ENCODE data around the gene VPS37C.

The VPS37C gene

DNA sequence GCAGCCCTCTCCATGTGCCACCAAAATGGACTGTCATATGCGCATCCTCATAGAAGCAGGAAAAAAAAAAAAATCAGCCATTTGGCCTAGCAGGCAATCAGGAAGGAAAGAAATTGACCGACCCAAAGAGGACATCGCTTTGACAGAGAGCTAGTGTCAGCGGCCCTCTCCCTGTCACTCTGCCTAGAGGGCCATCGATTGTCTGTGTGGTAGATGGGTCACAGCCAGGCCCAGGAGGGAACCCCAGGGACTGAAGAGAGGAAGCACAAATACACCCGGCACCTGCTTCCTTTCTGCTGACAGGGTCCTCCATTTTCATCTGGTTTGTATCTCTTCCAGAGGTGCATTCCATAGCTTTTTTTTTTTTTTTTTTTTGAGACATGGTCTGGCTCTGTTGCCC, 21.8 kb downstream of the VPS37C start:
- Histone ChIP-seq H4K91ac (ENCODE audit: low read depth, low read length, poor library complexity) (no peak overlapping the region), H3K9me3 (replicated peaks in 1 of 2; ENCODE audit: control insufficient read depth in 2 of 2, insufficient read depth in 1 of 2, low read depth in 1 of 2, low read length in 2 of 2) (no peaks in the 10 kb centered on the region), H2BK5ac (ENCODE audit: low read length) (no peak overlapping the region), H3K14ac (ENCODE audit: low read length) (no peak overlapping the region), H3K23ac (ENCODE audit: low read depth, low read length, poor library complexity) (no peak overlapping the region), H3K79me1 (ENCODE audit: low read depth, low read length) (peaks cover under 1% of the 10 kb centered on the region), H3K27ac (replicated peaks; ENCODE audit: low read length) (no peak overlapping the region), H4K8ac (ENCODE audit: low read depth, low read length) (no peak overlapping the region), H2AK5ac (ENCODE audit: low read depth, low read length) (no peak overlapping the region), H2BK120ac (ENCODE audit: low read depth, low read length) (no peak overlapping the region), H3K4me1 (ENCODE audit: control insufficient read depth in 2 of 2, insufficient read depth in 1 of 2, low read depth in 1 of 2, low read length in 2 of 2) (no peaks in the 10 kb centered on the region), H3K18ac (ENCODE audit: low read length) (no peak overlapping the region), H3K36me3 (replicated peaks in 1 of 2; ENCODE audit: control insufficient read depth in 2 of 2, insufficient read depth in 2 of 2, low read length in 2 of 2) (peaks cover 0 to 21% of the 10 kb centered on the region in 2 donors), H3K4me3 (ENCODE audit: low read length in 2 of 2) (no peak overlapping the region), H3K27me3 (ENCODE audit: control insufficient read depth in 3 of 3, insufficient read depth in 3 of 3, low read depth in 1 of 3, low read length in 3 of 3) (no peaks in the 10 kb centered on the region), H2AFZ (ENCODE audit: low read length) (no peak overlapping the region), H3K4me2 (ENCODE audit: insufficient read depth, low read length, poor library complexity, severe bottlenecking) (no peak overlapping the region), H3K4ac (ENCODE audit: low read length) (no peak overlapping the region), H2BK15ac (ENCODE audit: low read length) (no peak overlapping the region), H2BK12ac (ENCODE audit: low read length) (no peak overlapping the region), H3K9ac (ENCODE audit: low read depth, low read length, poor library complexity) (no peak overlapping the region)
- DNase-seq (ENCODE audit: low spot score), result no peak
- WGBS, 2 donors (ENCODE audit: extremely low coverage in 2 of 2, insufficient read length in 2 of 2, insufficient replicate concordance in 1 of 2), result no CpG with 5 or more reads among the region's 6 CpGs

DNA sequence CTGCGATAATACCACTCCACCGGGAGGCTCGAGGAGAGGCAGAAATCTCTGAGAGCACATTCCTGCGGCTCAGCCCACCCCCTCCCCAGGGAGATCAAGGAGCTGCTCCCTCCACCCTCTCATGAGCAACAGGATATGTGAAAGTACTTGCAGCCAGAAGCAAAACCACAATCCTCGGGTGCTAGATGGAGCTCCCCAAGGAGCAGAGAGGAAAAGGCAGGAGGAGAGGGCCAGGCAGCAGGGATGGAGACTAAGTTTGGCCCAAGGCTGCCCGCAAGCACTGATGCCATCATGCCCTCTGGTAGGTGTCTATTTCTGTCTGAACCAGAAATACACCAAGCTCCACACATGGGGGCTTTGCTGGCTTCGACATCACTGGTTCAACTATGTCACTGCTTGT, 22.3 kb downstream of the VPS37C start:
- Histone ChIP-seq H2BK15ac (ENCODE audit: low read length) (no peak overlapping the region), H3K36me3 (replicated peaks in 1 of 2; ENCODE audit: control insufficient read depth in 2 of 2, insufficient read depth in 2 of 2, low read length in 2 of 2) (peaks cover 0 to 26% of the 10 kb centered on the region in 2 donors), H3K4ac (ENCODE audit: low read length) (no peak overlapping the region), H3K23ac (ENCODE audit: low read depth, low read length, poor library complexity) (no peak overlapping the region), H3K9ac (ENCODE audit: low read depth, low read length, poor library complexity) (no peak overlapping the region), H3K4me3 (ENCODE audit: low read length in 2 of 2) (no peak overlapping the region), H3K79me1 (ENCODE audit: low read depth, low read length) (no peaks in the 10 kb centered on the region), H3K27me3 (ENCODE audit: control insufficient read depth in 3 of 3, insufficient read depth in 3 of 3, low read depth in 1 of 3, low read length in 3 of 3) (no peaks in the 10 kb centered on the region), H3K27ac (replicated peaks; ENCODE audit: low read length) (no peak overlapping the region), H4K8ac (ENCODE audit: low read depth, low read length) (no peak overlapping the region), H2BK120ac (ENCODE audit: low read depth, low read length) (no peak overlapping the region), H4K91ac (ENCODE audit: low read depth, low read length, poor library complexity) (no peak overlapping the region), H2BK12ac (ENCODE audit: low read length) (no peak overlapping the region), H3K4me1 (ENCODE audit: control insufficient read depth in 2 of 2, insufficient read depth in 1 of 2, low read depth in 1 of 2, low read length in 2 of 2) (no peaks in the 10 kb centered on the region), H2BK5ac (ENCODE audit: low read length) (no peak overlapping the region), H3K14ac (ENCODE audit: low read length) (no peak overlapping the region), H3K18ac (ENCODE audit: low read length) (no peak overlapping the region), H3K4me2 (ENCODE audit: insufficient read depth, low read length, poor library complexity, severe bottlenecking) (no peak overlapping the region), H2AK5ac (ENCODE audit: low read depth, low read length) (no peak overlapping the region), H2AFZ (ENCODE audit: low read length) (no peak overlapping the region), H3K9me3 (replicated peaks in 1 of 2; ENCODE audit: control insufficient read depth in 2 of 2, insufficient read depth in 1 of 2, low read depth in 1 of 2, low read length in 2 of 2) (no peaks in the 10 kb centered on the region)
- WGBS, 2 donors (ENCODE audit: extremely low coverage in 2 of 2, insufficient read length in 2 of 2, insufficient replicate concordance in 1 of 2), result no CpG with 5 or more reads among the region's 7 CpGs
- no peak for DNase-seq (ENCODE audit: low spot score)

DNA sequence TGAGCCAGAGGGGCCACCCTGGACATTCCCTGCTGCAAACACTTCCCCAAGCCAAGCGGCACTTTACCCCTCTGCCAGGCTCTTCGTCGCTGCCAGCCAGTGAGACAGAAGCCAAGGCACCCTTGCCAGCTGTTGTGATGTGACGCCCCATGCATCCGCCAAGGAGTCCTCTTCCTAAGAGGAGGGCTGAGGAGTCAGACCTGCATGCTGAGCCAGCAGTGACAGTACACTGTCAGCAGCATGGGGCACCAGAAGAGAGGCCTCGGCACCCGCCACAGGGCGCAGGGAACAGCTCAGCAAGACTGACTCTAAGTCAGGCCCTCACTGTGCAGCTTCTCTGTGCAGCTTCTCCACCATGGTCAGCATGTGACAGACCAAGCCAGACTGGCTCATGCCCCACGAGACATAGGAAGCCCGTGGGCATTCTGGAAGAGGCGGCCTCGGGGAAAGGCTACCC, 26.4 kb downstream of the VPS37C start:
- Histone ChIP-seq H3K36me3 (replicated peaks in 1 of 2; ENCODE audit: control insufficient read depth in 2 of 2, insufficient read depth in 2 of 2, low read length in 2 of 2) (peaks cover 4 to 51% of the 10 kb centered on the region in 2 donors), H4K8ac (ENCODE audit: low read depth, low read length) (no peak overlapping the region), H3K27me3 (ENCODE audit: control insufficient read depth in 3 of 3, insufficient read depth in 3 of 3, low read depth in 1 of 3, low read length in 3 of 3) (no peaks in the 10 kb centered on the region), H3K4ac (ENCODE audit: low read length) (no peak overlapping the region), H3K27ac (replicated peaks; ENCODE audit: low read length) (no peak overlapping the region), H3K4me3 (ENCODE audit: low read length in 2 of 2) (no peak overlapping the region), H3K18ac (ENCODE audit: low read length) (no peak overlapping the region), H2BK12ac (ENCODE audit: low read length) (no peak overlapping the region), H2AK5ac (ENCODE audit: low read depth, low read length) (no peak overlapping the region), H3K23ac (ENCODE audit: low read depth, low read length, poor library complexity) (no peak overlapping the region), H3K9ac (ENCODE audit: low read depth, low read length, poor library complexity) (peak overlapping the region; percentile 15), H2BK5ac (ENCODE audit: low read length) (peak overlapping the region; percentile 33), H3K14ac (ENCODE audit: low read length) (no peak overlapping the region), H3K4me2 (ENCODE audit: insufficient read depth, low read length, poor library complexity, severe bottlenecking) (no peak overlapping the region), H2BK120ac (ENCODE audit: low read depth, low read length) (no peak overlapping the region), H3K4me1 (ENCODE audit: control insufficient read depth in 2 of 2, insufficient read depth in 1 of 2, low read depth in 1 of 2, low read length in 2 of 2) (peaks cover 2 to 6% of the 10 kb centered on the region in 2 donors), H3K79me1 (ENCODE audit: low read depth, low read length) (no peaks in the 10 kb centered on the region), H3K9me3 (replicated peaks in 1 of 2; ENCODE audit: control insufficient read depth in 2 of 2, insufficient read depth in 1 of 2, low read depth in 1 of 2, low read length in 2 of 2) (no peaks in the 10 kb centered on the region), H2BK15ac (ENCODE audit: low read length) (no peak overlapping the region), H2AFZ (ENCODE audit: low read length) (no peak overlapping the region), H4K91ac (ENCODE audit: low read depth, low read length, poor library complexity) (no peak overlapping the region)
- DNase-seq (ENCODE audit: low spot score), result no peak
- no CpG with 5 or more reads among the region's 12 CpGs for WGBS, 2 donors (ENCODE audit: extremely low coverage in 2 of 2, insufficient read length in 2 of 2, insufficient replicate concordance in 1 of 2)

DNA sequence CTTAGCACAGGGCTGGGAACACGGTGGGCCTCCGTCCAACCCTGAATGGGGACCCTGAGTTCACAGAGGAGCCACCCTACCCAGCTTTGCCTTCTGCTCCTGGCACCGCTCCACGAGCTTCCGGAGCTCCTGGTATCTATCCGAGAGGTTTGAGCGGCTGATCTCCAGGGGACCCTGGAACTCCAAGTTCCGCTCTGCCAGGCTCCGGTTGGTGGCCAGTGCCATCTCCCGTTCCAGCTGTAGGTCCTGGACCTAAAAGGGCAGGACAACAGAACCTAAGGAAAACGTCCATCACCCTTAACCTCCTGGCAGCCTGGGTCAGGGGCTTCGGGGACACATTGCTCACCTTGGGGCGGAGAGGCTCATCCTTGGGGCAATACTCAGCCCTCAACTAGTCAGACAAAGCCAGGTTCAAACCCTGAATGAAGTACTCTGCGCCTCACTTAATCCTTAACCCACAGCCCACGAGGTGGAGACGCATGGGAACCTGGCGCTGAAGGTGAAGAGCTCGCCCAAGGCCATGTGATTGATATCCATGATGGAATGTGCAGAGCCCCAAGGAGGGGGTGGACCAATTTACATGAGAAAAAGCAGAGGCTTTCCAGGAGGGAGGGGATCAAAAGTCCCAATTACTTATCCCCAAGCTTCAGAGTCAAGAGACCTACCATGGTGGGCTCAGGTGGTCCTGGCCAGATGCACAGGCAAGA, 27.1 kb downstream of the VPS37C start:
- no peak for DNase-seq (ENCODE audit: low spot score)
- H3K14ac ChIP-seq (ENCODE audit: low read length), result no peak overlapping the region
- H3K23ac ChIP-seq (ENCODE audit: low read depth, low read length, poor library complexity), result no peak overlapping the region
- H4K91ac ChIP-seq (ENCODE audit: low read depth, low read length, poor library complexity), result no peak overlapping the region
- no peaks in the 10 kb centered on the region for H3K9me3 ChIP-seq (replicated peaks in 1 of 2; ENCODE audit: control insufficient read depth in 2 of 2, insufficient read depth in 1 of 2, low read depth in 1 of 2, low read length in 2 of 2)
- no peak overlapping the region for H2AK5ac ChIP-seq (ENCODE audit: low read depth, low read length)
- H3K4ac ChIP-seq (ENCODE audit: low read length), result no peak overlapping the region
- H4K8ac ChIP-seq (ENCODE audit: low read depth, low read length), result no peak overlapping the region
- H3K4me1 ChIP-seq (ENCODE audit: control insufficient read depth in 2 of 2, insufficient read depth in 1 of 2, low read depth in 1 of 2, low read length in 2 of 2), result peaks cover 7 to 9% of the 10 kb centered on the region in 2 donors
- no peak overlapping the region for H3K9ac ChIP-seq (ENCODE audit: low read depth, low read length, poor library complexity)
- H3K79me1 ChIP-seq (ENCODE audit: low read depth, low read length), result no peaks in the 10 kb centered on the region
- H2BK120ac ChIP-seq (ENCODE audit: low read depth, low read length), result no peak overlapping the region
- H2BK12ac ChIP-seq (ENCODE audit: low read length), result no peak overlapping the region
- H2BK5ac ChIP-seq (ENCODE audit: low read length), result no peak overlapping the region
- H3K4me2 ChIP-seq (ENCODE audit: insufficient read depth, low read length, poor library complexity, severe bottlenecking), result no peak overlapping the region
- no peak overlapping the region for H3K18ac ChIP-seq (ENCODE audit: low read length)
- WGBS, 2 donors (ENCODE audit: extremely low coverage in 2 of 2, insufficient read length in 2 of 2, insufficient replicate concordance in 1 of 2), result no CpG with 5 or more reads among the region's 18 CpGs
- H3K4me3 ChIP-seq (ENCODE audit: low read length in 2 of 2), result no peak overlapping the region
- H2BK15ac ChIP-seq (ENCODE audit: low read length), result no peak overlapping the region
- H3K27ac ChIP-seq (replicated peaks; ENCODE audit: low read length), result no peak overlapping the region
- H3K36me3 ChIP-seq (replicated peaks in 1 of 2; ENCODE audit: control insufficient read depth in 2 of 2, insufficient read depth in 2 of 2, low read length in 2 of 2), result peaks cover 4 to 53% of the 10 kb centered on the region in 2 donors
- H2AFZ ChIP-seq (ENCODE audit: low read length), result no peak overlapping the region
- H3K27me3 ChIP-seq (ENCODE audit: control insufficient read depth in 3 of 3, insufficient read depth in 3 of 3, low read depth in 1 of 3, low read length in 3 of 3), result no peaks in the 10 kb centered on the region

All from neuronal stem cell (in vitro differentiated cells).